Glutamatergic neuron (in vitro differentiated cells): ENCODE results near the gene RIPK3. TPM values are rescaled to one million over a fixed set of nuclear protein-coding genes. Genes with fewer than 3 reads are reported as not detected.

Experiments used
- DNase-seq: peaks from one replicate; pipeline ENCODE4 v3.0.0; 2022
- H3K27ac Mint-ChIP-seq: one replicate; pipeline ENCODE4 v1.8.0; 2020; ENCODE audit warnings: mild to moderate bottlenecking, mixed read lengths, inconsistent platforms; ENCODE audit not compliant: unreplicated experiment
- H3K27me3 Mint-ChIP-seq: one replicate; pipeline ENCODE4 v1.8.0; 2020; ENCODE audit warnings: mild to moderate bottlenecking, moderate library complexity, mixed read lengths, inconsistent platforms; ENCODE audit not compliant: unreplicated experiment
- H3K36me3 Mint-ChIP-seq: one replicate; pipeline ENCODE4 v1.8.0; 2020; ENCODE audit warnings: mild to moderate bottlenecking, mixed read lengths, inconsistent platforms; ENCODE audit not compliant: unreplicated experiment
- H3K4me1 Mint-ChIP-seq: one replicate; pipeline ENCODE4 v1.8.0; 2020; ENCODE audit warnings: mild to moderate bottlenecking, low read depth, mixed read lengths, inconsistent platforms; ENCODE audit not compliant: unreplicated experiment
- H3K4me3 Mint-ChIP-seq: one replicate; pipeline ENCODE4 v1.8.0; 2020; ENCODE audit warnings: mild to moderate bottlenecking, mixed read lengths, inconsistent platforms; ENCODE audit not compliant: unreplicated experiment
- H3K9me3 Mint-ChIP-seq: one replicate; pipeline ENCODE4 v1.8.0; 2020; ENCODE audit warnings: mild to moderate bottlenecking, moderate library complexity, mixed read lengths, inconsistent platforms; ENCODE audit not compliant: unreplicated experiment
- CTCF ChIP-seq: fragments of 200-600 bp; sonication (generic); IDR thresholded peaks from one replicate; pipeline ENCODE4 v1.5.0; 2021; ENCODE audit not compliant: partially characterized antibody, unreplicated experiment
- total RNA-seq: library from RNA; stranded (reverse); fragmentation: NEBNext Ultra II Directional; extraction: Animal tissue kit (Norgen Biotek cat#: 25700); gene quantifications from one replicate; pipeline ENCODE4 v1.2.1, GENCODE V29; 2021; ENCODE audit not compliant: unreplicated experiment

RIPK3 gene
- total RNA-seq, 1 donor from 2014 or later: not detected

GRCh38 chr14:24343795-24344660 lies 4.2 kb upstream of the RIPK3 start:
- Mint-ChIP-seq H3K27ac (no peak overlapping the region), H3K27me3 (peaks cover 3% of the 10 kb centered on the region), H3K4me3 (no peak overlapping the region), H3K36me3 (no peaks in the 10 kb centered on the region), H3K4me1 (no peaks in the 10 kb centered on the region), H3K9me3 (no peaks in the 10 kb centered on the region)
- no peak for DNase-seq
- TF ChIP-seq CTCF: no peak

GRCh38 chr14:24342889-24343288 lies 3.1 kb upstream of the RIPK3 start:
- Mint-ChIP-seq H3K36me3 (no peaks in the 10 kb centered on the region), H3K4me3 (no peak overlapping the region), H3K27me3 (peaks cover 6% of the 10 kb centered on the region), H3K4me1 (no peaks in the 10 kb centered on the region), H3K27ac (no peak overlapping the region), H3K9me3 (no peaks in the 10 kb centered on the region)
- DNase-seq: no peak
- TF ChIP-seq CTCF: no peak

- Mint-ChIP-seq H3K27ac (no peak overlapping the region), H3K4me3 (no peak overlapping the region), H3K36me3 (no peaks in the 10 kb centered on the region), H3K27me3 (peaks cover 15% of the 10 kb centered on the region), H3K4me1 (no peaks in the 10 kb centered on the region), H3K9me3 (no peaks in the 10 kb centered on the region)
- TF ChIP-seq CTCF: no peak
- no peak for DNase-seq
Observed at GRCh38 chr14:24340606-24341005, 815 bp upstream of the RIPK3 start.

GRCh38 chr14:24338843-24339242 lies 948 bp downstream of the RIPK3 start:
- DNase-seq: no peak
- TF ChIP-seq CTCF: no peak
- Mint-ChIP-seq H3K4me3 (no peak overlapping the region), H3K9me3 (peaks cover 2% of the 10 kb centered on the region), H3K4me1 (peaks cover 4% of the 10 kb centered on the region), H3K27me3 (peaks cover 23% of the 10 kb centered on the region), H3K36me3 (no peaks in the 10 kb centered on the region), H3K27ac (no peak overlapping the region)

- no peak overlapping the region for H3K4me3 Mint-ChIP-seq
- H3K9me3 Mint-ChIP-seq: peaks cover 2% of the 10 kb centered on the region
- H3K27ac Mint-ChIP-seq: no peak overlapping the region
- no peak for DNase-seq
- TF ChIP-seq CTCF: no peak
- peaks cover 26% of the 10 kb centered on the region for H3K27me3 Mint-ChIP-seq
- H3K4me1 Mint-ChIP-seq: peaks cover 4% of the 10 kb centered on the region
- no peaks in the 10 kb centered on the region for H3K36me3 Mint-ChIP-seq
Observed at GRCh38 chr14:24337824-24338175, 2.0 kb downstream of the RIPK3 start.
